Measurements from ENCODE around the gene OR5M8.

OR5M8 gene

GRCh38 chr11:56513280-56513679, 22.1 kb upstream of the OR5M8 start:
- no peaks in the 10 kb centered on the region for H3K9me3 ChIP-seq (ENCODE audit: insufficient read depth, low read length)
- H3K4me1 ChIP-seq (ENCODE audit: low read length): no peaks in the 10 kb centered on the region
- no peaks in the 10 kb centered on the region for H3K27me3 ChIP-seq (ENCODE audit: low read depth, low read length)
- H3K79me2 ChIP-seq (ENCODE audit: low read length): no peaks in the 10 kb centered on the region
- TF ChIP-seq EZH2phosphoT487 (IDR thresholded peaks at IDR 0.05; ENCODE audit: low read depth) (no peak), CTCF (IDR thresholded peaks at IDR 0.05; ENCODE audit: low read depth, low read length) (no peak)
- H3K27ac ChIP-seq (ENCODE audit: low read length): no peak overlapping the region
- H3K36me3 ChIP-seq (replicated peaks; ENCODE audit: low read depth, low read length): no peaks in the 10 kb centered on the region
- H4K20me1 ChIP-seq (ENCODE audit: insufficient read depth, low read length): no peaks in the 10 kb centered on the region
- H2AFZ ChIP-seq (ENCODE audit: low read depth, low read length): no peak overlapping the region
- H3K4me2 ChIP-seq (ENCODE audit: low read length): no peak overlapping the region
- no peak overlapping the region for H3K9ac ChIP-seq (ENCODE audit: low read length)
- H3K4me3 ChIP-seq (ENCODE audit: low read length): no peak overlapping the region

GRCh38 chr11:56509439-56509838, 18.3 kb upstream of the OR5M8 start:
- H3K4me3 ChIP-seq (ENCODE audit: low read length): no peak overlapping the region
- no peak for TF ChIP-seq EZH2phosphoT487 (IDR thresholded peaks at IDR 0.05; ENCODE audit: low read depth)
- TF ChIP-seq CTCF (IDR thresholded peaks at IDR 0.05; ENCODE audit: low read depth, low read length): no peak
- H4K20me1 ChIP-seq (ENCODE audit: insufficient read depth, low read length): no peaks in the 10 kb centered on the region
- H3K27me3 ChIP-seq (ENCODE audit: low read depth, low read length): no peaks in the 10 kb centered on the region
- no peaks in the 10 kb centered on the region for H3K4me1 ChIP-seq (ENCODE audit: low read length)
- no peaks in the 10 kb centered on the region for H3K36me3 ChIP-seq (replicated peaks; ENCODE audit: low read depth, low read length)
- H3K4me2 ChIP-seq (ENCODE audit: low read length): no peak overlapping the region
- H3K27ac ChIP-seq (ENCODE audit: low read length): no peak overlapping the region
- H3K9me3 ChIP-seq (ENCODE audit: insufficient read depth, low read length): no peaks in the 10 kb centered on the region
- no peak overlapping the region for H3K9ac ChIP-seq (ENCODE audit: low read length)
- H3K79me2 ChIP-seq (ENCODE audit: low read length): no peaks in the 10 kb centered on the region
- no peak overlapping the region for H2AFZ ChIP-seq (ENCODE audit: low read depth, low read length)

GRCh38 chr11:56497010-56497409, 5.8 kb upstream of the OR5M8 start:
- TF ChIP-seq CTCF (IDR thresholded peaks at IDR 0.05; ENCODE audit: low read depth, low read length) (no peak), EZH2phosphoT487 (IDR thresholded peaks at IDR 0.05; ENCODE audit: low read depth) (no peak)
- Histone ChIP-seq H3K79me2 (ENCODE audit: low read length) (no peaks in the 10 kb centered on the region), H3K9me3 (ENCODE audit: insufficient read depth, low read length) (no peaks in the 10 kb centered on the region)

GRCh38 chr11:56495117-56495516, 3.9 kb upstream of the OR5M8 start:
- no peak overlapping the region for H3K4me3 ChIP-seq (ENCODE audit: low read length)
- no peak for TF ChIP-seq CTCF (IDR thresholded peaks at IDR 0.05; ENCODE audit: low read depth, low read length)
- no peak for TF ChIP-seq EZH2phosphoT487 (IDR thresholded peaks at IDR 0.05; ENCODE audit: low read depth)
- no peak overlapping the region for H3K4me2 ChIP-seq (ENCODE audit: low read length)
- H3K4me1 ChIP-seq (ENCODE audit: low read length): no peaks in the 10 kb centered on the region
- no peaks in the 10 kb centered on the region for H3K36me3 ChIP-seq (replicated peaks; ENCODE audit: low read depth, low read length)
- H3K79me2 ChIP-seq (ENCODE audit: low read length): no peaks in the 10 kb centered on the region
- H3K9ac ChIP-seq (ENCODE audit: low read length): no peak overlapping the region
- H3K27ac ChIP-seq (ENCODE audit: low read length): no peak overlapping the region
- no peak overlapping the region for H2AFZ ChIP-seq (ENCODE audit: low read depth, low read length)
- no peaks in the 10 kb centered on the region for H3K9me3 ChIP-seq (ENCODE audit: insufficient read depth, low read length)
- no peaks in the 10 kb centered on the region for H3K27me3 ChIP-seq (ENCODE audit: low read depth, low read length)
- H4K20me1 ChIP-seq (ENCODE audit: insufficient read depth, low read length): no peaks in the 10 kb centered on the region

More at GRCh38 chr11:56497010-56497409, 5.8 kb upstream of the OR5M8 start:
- Histone ChIP-seq H3K27me3 (ENCODE audit: low read depth, low read length) (no peaks in the 10 kb centered on the region), H3K4me2 (ENCODE audit: low read length) (no peak overlapping the region), H3K36me3 (replicated peaks; ENCODE audit: low read depth, low read length) (no peaks in the 10 kb centered on the region), H3K9ac (ENCODE audit: low read length) (no peak overlapping the region), H2AFZ (ENCODE audit: low read depth, low read length) (no peak overlapping the region), H3K4me1 (ENCODE audit: low read length) (no peaks in the 10 kb centered on the region), H4K20me1 (ENCODE audit: insufficient read depth, low read length) (no peaks in the 10 kb centered on the region), H3K4me3 (ENCODE audit: low read length) (no peak overlapping the region), H3K27ac (ENCODE audit: low read length) (no peak overlapping the region)
